Activated T-cell treated with anti-CD3 and anti-CD28 coated beads, Interleukin-2, amount 50 U/mL, for 24 hours (primary cell): ENCODE results near the gene GRIN3A.

Experiments used
- DNase-seq: peaks from one replicate; pipeline ENCODE4 v3.0.0-alpha.2; 2020
- H3K27ac Mint-ChIP-seq: 2 replicates; pipeline ENCODE4 v1.8.0; 2020; ENCODE audit warnings: mild to moderate bottlenecking, mixed read lengths
- H3K27me3 Mint-ChIP-seq: 2 replicates; pipeline ENCODE4 v1.8.0; 2020; ENCODE audit warnings: mixed read lengths
- H3K36me3 Mint-ChIP-seq: 2 replicates; pipeline ENCODE4 v1.8.0; 2020; ENCODE audit warnings: low read depth, mixed read lengths
- H3K4me1 Mint-ChIP-seq: 2 replicates; pipeline ENCODE4 v1.8.0; 2020; ENCODE audit warnings: low read depth, mixed read lengths
- H3K4me3 Mint-ChIP-seq: 2 replicates; pipeline ENCODE4 v1.8.0; 2020; ENCODE audit warnings: mild to moderate bottlenecking, moderate library complexity, mixed read lengths
- H3K9me3 Mint-ChIP-seq: 2 replicates; pipeline ENCODE4 v1.8.0; 2020; ENCODE audit warnings: mixed read lengths

GRIN3A gene

GRCh38 chr9:101675341-101675740 lies 63.1 kb downstream of the GRIN3A start:
- no peaks in the 10 kb centered on the region for H3K27me3 Mint-ChIP-seq
- no peak overlapping the region for H3K4me3 Mint-ChIP-seq
- no peak for DNase-seq
- H3K4me1 Mint-ChIP-seq: no peaks in the 10 kb centered on the region
- no peaks in the 10 kb centered on the region for H3K36me3 Mint-ChIP-seq
- H3K9me3 Mint-ChIP-seq: no peaks in the 10 kb centered on the region
- no peak overlapping the region for H3K27ac Mint-ChIP-seq

GRCh38 chr9:101674165-101674564 lies 64.3 kb downstream of the GRIN3A start:
- no peak overlapping the region for H3K27ac Mint-ChIP-seq
- no peaks in the 10 kb centered on the region for H3K27me3 Mint-ChIP-seq
- no peak overlapping the region for H3K4me3 Mint-ChIP-seq
- no peak for DNase-seq
- H3K4me1 Mint-ChIP-seq: no peaks in the 10 kb centered on the region
- H3K36me3 Mint-ChIP-seq: no peaks in the 10 kb centered on the region
- H3K9me3 Mint-ChIP-seq: no peaks in the 10 kb centered on the region

- Mint-ChIP-seq H3K9me3 (no peaks in the 10 kb centered on the region), H3K4me1 (no peaks in the 10 kb centered on the region), H3K36me3 (no peaks in the 10 kb centered on the region), H3K27ac (no peak overlapping the region), H3K4me3 (no peak overlapping the region), H3K27me3 (no peaks in the 10 kb centered on the region)
- no peak for DNase-seq
Observed at GRCh38 chr9:101673642-101674041, 64.8 kb downstream of the GRIN3A start.

GRCh38 chr9:101671567-101671966 lies 66.9 kb downstream of the GRIN3A start:
- Mint-ChIP-seq H3K27me3 (no peaks in the 10 kb centered on the region), H3K27ac (no peak overlapping the region), H3K36me3 (no peaks in the 10 kb centered on the region)

GRCh38 chr9:101668421-101668820 lies 70.0 kb downstream of the GRIN3A start:
- DNase-seq: no peak
- no peak overlapping the region for H3K4me3 Mint-ChIP-seq
- H3K27ac Mint-ChIP-seq: no peak overlapping the region
- H3K4me1 Mint-ChIP-seq: no peaks in the 10 kb centered on the region
- no peaks in the 10 kb centered on the region for H3K36me3 Mint-ChIP-seq
- no peaks in the 10 kb centered on the region for H3K9me3 Mint-ChIP-seq
- H3K27me3 Mint-ChIP-seq: no peaks in the 10 kb centered on the region

More at GRCh38 chr9:101671567-101671966, 66.9 kb downstream of the GRIN3A start:
- Mint-ChIP-seq H3K9me3 (no peaks in the 10 kb centered on the region), H3K4me3 (no peak overlapping the region), H3K4me1 (no peaks in the 10 kb centered on the region)
- DNase-seq: no peak

GRCh38 chr9:101664453-101664852 lies 74.0 kb downstream of the GRIN3A start:
- H3K4me3 Mint-ChIP-seq: no peak overlapping the region
- no peaks in the 10 kb centered on the region for H3K4me1 Mint-ChIP-seq
- H3K36me3 Mint-ChIP-seq: no peaks in the 10 kb centered on the region

GRCh38 chr9:101652601-101653175 lies 85.8 kb downstream of the GRIN3A start:
- Mint-ChIP-seq H3K27me3 (peaks cover 8% of the 10 kb centered on the region), H3K36me3 (no peaks in the 10 kb centered on the region), H3K4me1 (no peaks in the 10 kb centered on the region), H3K9me3 (no peaks in the 10 kb centered on the region), H3K4me3 (no peak overlapping the region), H3K27ac (no peak overlapping the region)
- DNase-seq: no peak

More at GRCh38 chr9:101664453-101664852, 74.0 kb downstream of the GRIN3A start:
- Mint-ChIP-seq H3K27ac (no peak overlapping the region), H3K9me3 (no peaks in the 10 kb centered on the region), H3K27me3 (peaks cover 3% of the 10 kb centered on the region)
- DNase-seq: no peak

GRCh38 chr9:101650142-101650541 lies 88.3 kb downstream of the GRIN3A start:
- Mint-ChIP-seq H3K36me3 (no peaks in the 10 kb centered on the region), H3K27me3 (peaks cover 10% of the 10 kb centered on the region), H3K9me3 (no peaks in the 10 kb centered on the region), H3K27ac (no peak overlapping the region), H3K4me1 (no peaks in the 10 kb centered on the region), H3K4me3 (no peak overlapping the region)
- no peak for DNase-seq

GRCh38 chr9:101648493-101648892 lies 90.0 kb downstream of the GRIN3A start:
- Mint-ChIP-seq H3K27me3 (peaks cover 7% of the 10 kb centered on the region), H3K27ac (no peak overlapping the region), H3K9me3 (no peaks in the 10 kb centered on the region), H3K4me1 (no peaks in the 10 kb centered on the region), H3K36me3 (no peaks in the 10 kb centered on the region), H3K4me3 (no peak overlapping the region)
- no peak for DNase-seq

GRCh38 chr9:101639785-101640665 lies 98.4 kb downstream of the GRIN3A start:
- Mint-ChIP-seq H3K27me3 (peaks cover under 1% of the 10 kb centered on the region), H3K4me1 (no peaks in the 10 kb centered on the region), H3K4me3 (no peak overlapping the region), H3K27ac (no peak overlapping the region), H3K9me3 (peaks cover 6% of the 10 kb centered on the region), H3K36me3 (no peaks in the 10 kb centered on the region)
- no peak for DNase-seq

GRCh38 chr9:101639311-101639710 lies 99.1 kb downstream of the GRIN3A start:
- H3K27ac Mint-ChIP-seq: no peak overlapping the region
- H3K4me3 Mint-ChIP-seq: no peak overlapping the region
- no peaks in the 10 kb centered on the region for H3K27me3 Mint-ChIP-seq
- no peaks in the 10 kb centered on the region for H3K4me1 Mint-ChIP-seq
- H3K36me3 Mint-ChIP-seq: no peaks in the 10 kb centered on the region
- H3K9me3 Mint-ChIP-seq: peaks cover 6% of the 10 kb centered on the region
- DNase-seq: no peak

GRCh38 chr9:101636247-101636646 lies 102.2 kb downstream of the GRIN3A start:
- no peaks in the 10 kb centered on the region for H3K36me3 Mint-ChIP-seq
- H3K27me3 Mint-ChIP-seq: no peaks in the 10 kb centered on the region
- no peak overlapping the region for H3K4me3 Mint-ChIP-seq
- H3K9me3 Mint-ChIP-seq: no peaks in the 10 kb centered on the region
- no peak for DNase-seq
- no peak overlapping the region for H3K27ac Mint-ChIP-seq
- H3K4me1 Mint-ChIP-seq: no peaks in the 10 kb centered on the region

GRCh38 chr9:101635473-101635872 lies 103.0 kb downstream of the GRIN3A start:
- Mint-ChIP-seq H3K4me1 (no peaks in the 10 kb centered on the region), H3K9me3 (no peaks in the 10 kb centered on the region), H3K36me3 (no peaks in the 10 kb centered on the region), H3K4me3 (no peak overlapping the region), H3K27me3 (no peaks in the 10 kb centered on the region), H3K27ac (no peak overlapping the region)
- no peak for DNase-seq

- Mint-ChIP-seq H3K36me3 (no peaks in the 10 kb centered on the region), H3K27me3 (no peaks in the 10 kb centered on the region), H3K4me3 (no peak overlapping the region), H3K4me1 (no peaks in the 10 kb centered on the region), H3K9me3 (no peaks in the 10 kb centered on the region), H3K27ac (no peak overlapping the region)
- DNase-seq: no peak
Observed at GRCh38 chr9:101634741-101635409, 103.6 kb downstream of the GRIN3A start.

- no peaks in the 10 kb centered on the region for H3K4me1 Mint-ChIP-seq
- H3K27ac Mint-ChIP-seq: no peak overlapping the region
- H3K27me3 Mint-ChIP-seq: no peaks in the 10 kb centered on the region
- no peaks in the 10 kb centered on the region for H3K9me3 Mint-ChIP-seq
- no peaks in the 10 kb centered on the region for H3K36me3 Mint-ChIP-seq
- no peak overlapping the region for H3K4me3 Mint-ChIP-seq
- DNase-seq: no peak
Observed at GRCh38 chr9:101632611-101633010, 105.8 kb downstream of the GRIN3A start.
